HG03354 (cell line): ENCODE data around the gene ZNF670.
A peak's percentile ranks its signal among the peaks of the same experiment; 100 is the strongest.

Experiments
- ATAC-seq: cut with Tn5 transposase; IDR thresholded peaks from one replicate; pipeline ENCODE4 v1.9.1; 2021; ENCODE audit warnings: mild to moderate bottlenecking; ENCODE audit not compliant: unreplicated experiment, poor library complexity, severe bottlenecking

ZNF670 gene

DNA sequence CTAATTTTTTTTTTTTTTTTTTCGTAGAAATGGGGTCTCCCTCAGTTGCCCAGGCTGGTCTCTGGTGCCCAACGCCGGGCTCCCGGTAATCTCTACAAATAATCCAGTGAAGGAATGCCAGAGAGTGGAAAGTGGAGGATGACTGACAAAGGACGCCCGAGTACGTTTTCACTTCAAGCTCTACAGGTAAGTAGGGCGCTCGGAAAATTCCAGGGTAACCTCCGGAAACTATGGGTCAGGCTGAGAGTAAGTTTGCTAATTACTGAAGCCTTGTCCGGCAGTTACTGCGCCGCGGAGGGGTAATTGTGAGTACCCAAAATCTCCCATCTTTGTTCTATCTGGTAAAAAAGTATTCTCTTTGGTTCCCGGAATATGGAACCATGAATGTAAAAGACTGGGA lies 27.4 kb upstream of the ZNF670 start:
- no peak for ATAC-seq

DNA sequence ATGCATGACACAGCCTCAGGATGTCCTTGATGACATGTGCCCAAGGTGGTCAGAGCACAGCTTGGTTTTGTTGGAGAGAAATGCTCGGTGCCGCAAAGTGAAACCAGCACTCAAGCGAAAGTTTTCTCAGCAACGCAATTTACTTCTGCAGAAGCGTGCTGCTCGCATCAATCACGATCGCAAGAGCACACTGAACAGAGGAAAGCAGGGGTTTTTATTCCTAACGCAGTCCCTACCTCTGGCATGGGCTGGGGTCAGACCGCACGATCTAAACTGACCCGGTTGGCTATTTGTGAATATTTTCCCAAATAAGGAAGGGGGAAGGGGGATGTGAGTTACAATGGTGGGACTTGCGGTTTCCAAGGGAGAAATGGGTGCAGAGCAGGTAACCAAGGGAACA lies 26.4 kb upstream of the ZNF670 start:
- ATAC-seq, result no peak

DNA sequence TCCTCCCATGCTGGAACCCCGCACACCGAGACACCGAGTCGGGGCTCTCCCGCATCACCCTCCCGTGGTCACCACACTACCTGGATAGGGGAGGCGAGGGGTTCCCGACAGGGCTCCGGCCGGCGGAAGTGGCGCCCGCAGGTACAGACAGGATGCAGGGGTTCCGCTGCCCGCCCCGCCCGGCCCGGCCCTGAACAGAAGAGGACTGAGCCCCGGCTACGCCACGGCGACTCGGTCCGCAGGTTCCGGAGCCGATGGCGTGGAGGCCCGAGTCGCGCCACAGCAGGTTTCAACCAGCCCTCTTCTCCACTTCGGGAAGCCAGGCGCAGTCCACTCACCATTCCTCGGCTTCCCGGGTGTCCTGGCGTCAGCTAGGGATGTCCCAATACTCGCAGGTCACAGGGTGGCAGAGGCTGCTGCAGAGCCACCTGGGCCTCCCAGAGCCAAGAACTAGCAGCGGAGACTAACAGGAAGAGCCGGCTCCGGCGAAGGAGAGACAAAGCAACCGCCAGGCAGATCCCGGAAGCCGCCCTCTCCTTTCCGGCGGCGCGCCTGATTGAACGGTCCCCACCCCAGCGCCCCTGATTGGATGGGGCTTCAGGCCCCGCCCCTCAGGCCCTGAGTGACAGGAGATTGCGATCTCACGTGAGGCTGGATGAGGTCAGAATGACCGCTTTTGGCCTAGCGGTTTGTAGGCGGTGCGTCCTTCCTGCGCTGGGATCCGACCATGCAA lies 25.4 kb upstream of the ZNF670 start, which contains the start of gene ZNF669:
Gene ZNF669, minus strand, starts transcription at position 498 of the 733 bp plus-strand sequence. Its CDS starts 157 bp downstream, at position 341.
- peak; percentile 99 for ATAC-seq

DNA sequence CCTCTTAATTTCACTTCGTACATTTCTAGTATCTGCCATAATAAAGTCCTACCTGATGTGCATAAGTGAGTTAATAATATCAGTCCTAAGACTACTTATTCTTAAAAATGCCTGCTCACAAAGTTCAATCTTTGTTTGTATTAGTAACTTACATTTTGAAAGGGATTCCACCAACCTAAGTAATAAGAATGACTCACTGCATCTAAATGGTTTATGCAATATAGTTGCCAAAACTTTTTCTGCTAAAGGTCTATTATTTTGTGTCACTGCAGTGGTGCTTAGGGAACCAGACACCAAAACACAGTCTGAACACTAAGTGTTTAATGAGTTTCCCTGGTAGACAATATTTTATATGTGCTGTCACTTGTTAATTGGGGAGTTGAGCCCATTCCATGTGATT lies 23.8 kb upstream of the ZNF670 start:
- no peak for ATAC-seq

DNA sequence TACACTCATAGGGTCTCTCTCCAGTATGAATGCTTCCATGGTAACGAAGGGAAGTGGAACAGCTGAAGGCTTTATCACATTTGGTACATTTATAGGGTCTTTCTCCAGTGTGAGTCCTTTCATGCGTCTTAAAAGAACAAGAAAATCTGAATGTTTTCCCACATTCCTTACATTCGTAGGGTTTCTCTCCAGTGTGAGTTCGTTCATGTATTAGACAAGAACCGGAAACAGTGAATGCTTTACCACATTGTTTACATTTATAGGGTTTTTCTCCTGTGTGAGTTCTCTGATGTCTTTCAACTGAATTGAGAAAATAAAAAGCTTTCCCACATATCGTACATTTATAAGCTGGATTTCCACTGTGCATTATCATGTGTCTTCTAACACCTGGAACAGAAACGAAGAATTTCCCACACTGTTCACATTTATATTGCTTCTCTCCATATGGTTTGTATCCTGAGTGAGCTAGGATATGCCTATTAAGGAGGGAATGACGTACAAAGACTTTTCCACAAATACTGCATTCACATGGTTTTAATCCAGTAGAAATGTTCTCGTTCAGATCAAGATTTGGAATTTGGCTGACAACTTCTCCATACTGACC lies 22.2 kb upstream of the ZNF670 start:
- no peak for ATAC-seq

DNA sequence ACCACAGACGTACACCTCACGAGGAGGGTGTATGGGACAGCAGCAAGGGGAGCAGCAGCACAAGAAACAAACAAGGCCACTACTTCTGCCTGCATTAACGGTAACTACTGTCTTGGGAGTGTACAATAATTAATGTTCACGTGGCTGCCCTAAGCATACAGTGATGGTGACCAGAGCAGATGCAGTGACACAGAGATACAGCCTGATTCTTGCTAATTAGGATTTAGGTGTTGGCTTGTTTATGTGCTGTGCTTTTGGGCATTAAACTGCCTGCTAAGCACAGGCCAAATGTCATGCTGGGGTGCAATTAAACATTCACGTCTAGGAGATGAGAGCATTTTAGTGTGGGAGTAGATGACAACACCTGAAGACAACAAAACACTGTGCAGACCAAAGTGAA lies 18.3 kb upstream of the ZNF670 start:
- ATAC-seq, result no peak

DNA sequence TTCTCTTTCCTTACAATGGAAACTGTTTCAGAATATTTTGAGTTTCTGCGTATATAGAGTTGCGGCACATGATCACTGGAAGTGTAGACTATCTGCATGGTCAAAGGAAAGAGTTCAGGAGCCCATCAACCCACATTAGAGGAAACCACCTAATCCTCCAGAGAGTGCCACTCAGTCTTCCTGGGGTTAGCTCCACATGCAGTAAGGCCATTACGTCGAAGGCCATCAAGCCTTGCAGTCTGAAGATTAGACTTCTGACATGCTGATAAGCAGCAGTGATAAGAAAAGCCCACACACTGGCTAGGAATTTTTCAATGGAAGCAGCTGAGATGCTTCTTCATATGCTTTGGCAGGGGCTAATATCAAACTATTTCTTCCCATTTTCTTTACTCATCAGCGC lies 17.9 kb upstream of the ZNF670 start:
- ATAC-seq, result no peak

DNA sequence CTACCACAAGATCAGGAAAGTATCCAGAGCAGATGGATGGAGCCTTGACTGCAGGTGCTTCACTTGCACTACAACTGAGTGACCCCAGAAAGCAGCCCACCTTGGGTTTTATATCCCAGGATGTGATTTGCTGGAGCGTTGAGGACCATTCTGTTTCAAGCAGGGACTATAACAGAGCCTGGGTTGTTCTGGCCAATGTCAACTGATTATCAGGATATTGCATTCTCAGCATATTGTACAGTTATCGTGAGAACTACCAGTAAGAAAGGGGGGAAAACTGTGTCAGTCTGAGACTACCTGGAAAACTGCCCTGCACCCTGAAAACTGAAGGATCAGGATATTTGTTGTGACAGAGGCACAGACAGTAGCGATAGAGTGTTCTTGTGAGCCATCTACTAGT lies 17.5 kb upstream of the ZNF670 start:
- no peak for ATAC-seq

DNA sequence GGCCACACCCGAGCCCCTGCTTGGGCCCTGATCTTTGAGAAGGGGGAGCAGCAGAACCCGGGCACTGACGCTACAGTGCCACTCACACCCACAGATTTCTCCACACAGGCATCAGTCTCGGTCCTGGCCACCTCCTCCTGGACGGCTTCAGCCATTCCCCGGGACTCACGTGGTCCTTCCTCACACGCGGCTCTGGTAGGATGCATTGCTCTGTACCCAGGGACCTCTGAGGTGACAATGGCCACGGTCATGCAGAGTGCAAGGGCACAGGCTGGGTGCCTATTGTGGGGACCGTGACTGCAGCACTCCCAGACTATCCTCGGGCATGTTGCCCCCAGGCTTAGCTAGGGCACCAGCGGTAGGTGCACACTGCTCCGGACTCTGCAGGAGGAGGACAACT lies 11.8 kb upstream of the ZNF670 start:
- ATAC-seq, result no peak

DNA sequence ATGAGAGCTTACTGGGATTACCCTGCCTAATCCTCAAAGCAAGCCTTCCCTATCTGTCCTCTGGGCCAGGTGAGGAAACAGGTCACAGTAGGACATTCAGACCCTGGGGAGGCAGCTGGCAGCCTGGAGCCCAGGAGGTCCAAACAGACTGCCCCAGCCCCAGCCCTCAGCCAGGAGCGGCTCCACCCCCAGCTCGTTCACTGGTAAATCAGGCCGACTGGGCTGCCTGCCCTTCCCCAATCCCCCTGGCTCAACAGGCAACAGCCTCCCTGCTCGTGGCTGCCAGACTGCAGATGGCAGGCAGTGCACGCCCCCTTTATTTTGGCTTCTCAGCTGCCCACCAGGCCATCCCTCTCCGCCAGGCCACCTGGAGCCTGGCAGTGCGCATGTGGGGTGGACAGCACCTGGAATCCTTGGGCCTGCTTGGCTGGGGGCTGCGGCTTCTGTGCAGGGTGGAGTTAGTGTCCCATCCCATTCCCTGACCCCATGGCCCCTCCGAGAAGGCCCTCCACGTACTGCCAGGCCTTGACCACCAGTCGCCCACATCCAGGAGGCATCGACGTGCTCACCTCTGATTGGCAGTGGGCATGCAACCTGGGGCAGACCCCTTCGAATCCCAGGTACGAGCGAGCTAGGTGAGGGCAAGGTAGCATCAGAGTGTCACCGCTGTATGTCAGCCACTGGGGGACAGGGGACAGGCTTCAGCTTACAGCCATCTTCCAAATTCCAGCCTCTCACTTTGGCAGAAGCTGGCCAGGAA lies 11.2 kb upstream of the ZNF670 start:
- ATAC-seq, result no peak

DNA sequence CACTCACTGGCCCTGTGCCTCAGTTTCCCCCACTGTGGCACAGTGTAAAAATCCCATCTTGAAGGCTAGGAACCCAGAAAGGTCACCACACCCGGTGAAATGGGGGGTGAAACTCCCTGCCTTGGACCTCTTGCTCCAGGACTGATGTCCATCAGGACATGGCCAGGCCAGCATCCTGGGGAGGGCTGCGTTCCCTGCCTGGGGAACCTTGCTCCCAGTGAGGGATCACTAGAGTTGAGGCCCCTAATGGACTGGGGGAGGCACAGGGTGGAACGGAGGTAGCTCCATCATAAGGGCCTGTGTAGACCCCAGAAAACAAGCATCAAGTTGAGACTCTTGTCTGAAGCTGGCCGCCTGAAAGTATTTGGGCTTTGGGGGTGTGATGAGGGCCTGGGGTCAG lies 10.4 kb upstream of the ZNF670 start:
- ATAC-seq, result no peak

DNA sequence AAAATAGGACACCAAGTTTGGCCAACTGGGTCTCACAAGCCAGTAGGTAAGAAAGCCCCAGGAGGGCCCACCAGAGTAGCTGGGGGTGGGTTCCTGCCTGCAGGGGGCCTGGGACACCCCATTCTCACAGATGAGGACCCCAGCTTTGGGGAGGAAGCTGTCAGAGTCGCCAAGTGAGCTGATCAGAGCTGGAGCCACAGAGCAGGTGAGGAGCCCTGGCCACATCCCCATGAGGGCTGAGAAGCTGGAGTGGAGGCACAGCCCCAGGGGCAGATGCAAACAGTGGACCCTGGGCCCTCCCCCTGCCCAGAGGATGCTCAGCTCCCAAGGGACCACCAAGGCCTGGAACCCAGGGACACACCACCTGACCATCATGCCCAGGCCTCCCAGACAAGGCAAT lies 8.6 kb upstream of the ZNF670 start:
- no peak for ATAC-seq

DNA sequence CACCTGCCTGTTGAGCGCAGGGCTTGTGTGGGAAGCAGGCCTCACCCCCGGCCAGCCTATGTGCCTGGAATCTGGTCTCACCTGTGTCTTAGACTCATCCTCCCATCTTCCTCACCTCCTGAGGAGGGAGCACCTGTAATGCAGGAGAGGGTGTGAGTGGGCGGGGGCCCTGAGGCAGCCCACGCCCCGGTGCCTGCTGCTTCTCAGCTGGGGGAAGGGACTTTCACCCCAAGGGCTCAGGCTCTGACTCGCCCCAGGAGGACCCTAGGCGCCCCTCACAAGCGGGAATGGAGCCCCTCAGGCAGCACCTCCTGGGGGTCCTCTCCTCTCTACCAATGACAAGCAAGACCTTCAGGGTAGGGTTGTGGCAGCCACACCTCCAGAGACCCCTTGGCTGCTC lies 6.7 kb upstream of the ZNF670 start:
- ATAC-seq, result no peak

DNA sequence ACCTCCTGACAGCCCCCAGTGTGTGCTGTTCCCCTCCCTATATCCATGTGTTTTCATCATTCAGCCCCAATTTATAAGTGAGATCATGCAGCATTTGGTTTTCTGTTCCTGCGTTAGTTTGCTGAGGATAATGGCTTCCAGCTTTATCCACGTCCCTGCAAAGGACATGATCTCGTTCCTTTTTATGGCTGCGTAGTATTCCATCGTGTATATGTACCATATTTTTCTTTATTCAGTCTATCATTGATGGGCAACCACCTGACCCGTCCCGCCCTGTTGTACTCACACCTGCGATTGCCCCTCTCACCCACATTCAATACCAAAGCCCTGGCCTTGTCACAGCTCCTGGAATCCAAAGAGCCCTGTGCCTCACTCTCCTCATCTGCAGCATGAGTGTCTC lies 6.2 kb upstream of the ZNF670 start:
- ATAC-seq, result no peak

DNA sequence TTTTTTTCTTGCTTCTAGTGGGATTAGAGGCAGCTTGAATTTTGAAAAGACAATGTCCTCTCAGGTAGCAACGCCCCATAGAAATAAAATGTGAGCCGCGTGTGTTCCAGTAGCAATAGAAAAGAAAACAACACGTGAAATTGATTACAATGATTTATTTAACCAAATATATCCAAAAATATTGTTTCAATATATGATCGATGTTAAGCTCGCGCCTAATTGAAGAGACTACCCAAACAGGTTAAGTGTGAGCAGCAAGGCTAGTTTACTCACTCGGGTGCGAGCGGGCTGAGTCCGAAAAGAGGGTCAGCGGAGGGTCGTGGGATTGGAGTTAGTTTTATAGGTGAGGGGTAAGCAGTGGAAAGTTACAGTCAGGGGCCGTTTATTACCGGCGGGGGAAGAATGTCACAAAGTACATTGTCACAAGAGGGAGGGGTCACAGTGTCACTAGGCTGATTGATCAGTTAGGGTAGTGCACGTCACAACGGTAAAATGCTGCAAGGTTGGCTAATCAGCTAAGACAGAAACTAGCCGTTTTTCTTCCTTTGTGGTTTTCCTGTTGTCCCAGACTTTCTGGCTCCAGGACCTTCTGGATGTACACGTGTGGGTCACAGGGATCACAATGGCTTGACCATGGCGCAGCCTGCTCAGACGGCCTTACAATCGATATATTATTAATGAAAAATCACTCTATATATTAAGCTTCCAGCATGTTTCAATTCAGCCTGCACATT lies 697 bp upstream of the ZNF670 start:
- no peak for ATAC-seq

DNA sequence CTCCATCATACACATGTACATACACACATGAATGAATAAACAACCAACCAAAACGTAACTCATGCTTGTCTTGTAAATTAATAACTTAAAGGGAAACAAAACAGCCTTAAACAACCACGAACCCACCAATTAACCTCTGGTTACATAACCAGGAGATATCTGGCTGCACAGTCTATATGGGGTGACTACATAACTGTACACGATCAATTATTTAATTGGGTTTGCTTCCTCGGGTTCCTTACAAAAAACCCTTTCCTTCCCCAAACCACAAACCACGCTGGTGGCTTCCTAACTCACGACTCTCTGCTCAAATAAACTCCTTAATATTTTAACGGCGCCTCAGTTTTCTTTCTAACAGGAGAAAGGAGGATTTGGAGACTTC lies 744 bp downstream of the ZNF670 start:
- ATAC-seq, result peak; percentile 42

DNA sequence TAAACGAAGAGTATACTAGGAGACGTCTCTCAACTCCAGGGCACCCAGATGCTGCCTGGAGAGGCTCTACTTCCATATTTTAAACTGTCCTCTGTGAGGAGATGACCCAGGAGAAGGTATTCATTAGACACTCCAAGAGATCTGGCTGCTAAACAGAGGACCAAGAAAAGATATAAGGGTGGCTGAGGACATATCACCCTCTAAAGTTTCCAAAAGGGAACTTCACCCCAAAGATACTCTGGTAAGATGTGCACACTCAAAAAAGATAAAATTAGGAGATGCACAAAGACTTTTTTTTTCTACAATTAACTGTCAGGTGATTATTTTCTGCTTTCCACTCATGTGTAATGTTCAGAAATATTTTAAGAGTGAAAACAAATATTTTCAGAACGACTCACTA lies 1.4 kb downstream of the ZNF670 start:
- ATAC-seq, result no peak

DNA sequence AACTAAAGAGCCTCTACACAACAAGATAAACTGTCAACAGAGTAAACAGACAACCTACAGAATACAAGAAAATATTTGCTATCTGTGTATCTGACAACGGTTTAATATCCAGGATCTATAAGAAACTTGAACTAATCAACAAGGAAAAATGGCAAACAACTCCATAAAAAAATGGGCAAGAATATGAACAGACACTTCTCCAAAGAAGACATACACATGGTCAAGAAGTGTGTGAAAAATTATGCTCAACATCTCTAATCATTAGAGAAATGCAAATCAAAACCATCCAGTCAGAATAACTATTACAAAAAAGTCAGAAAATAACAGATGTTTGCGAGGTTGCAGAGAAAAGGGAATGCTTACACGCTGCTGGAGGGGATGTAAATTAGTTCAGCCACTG lies 8.0 kb downstream of the ZNF670 start:
- no peak for ATAC-seq

DNA sequence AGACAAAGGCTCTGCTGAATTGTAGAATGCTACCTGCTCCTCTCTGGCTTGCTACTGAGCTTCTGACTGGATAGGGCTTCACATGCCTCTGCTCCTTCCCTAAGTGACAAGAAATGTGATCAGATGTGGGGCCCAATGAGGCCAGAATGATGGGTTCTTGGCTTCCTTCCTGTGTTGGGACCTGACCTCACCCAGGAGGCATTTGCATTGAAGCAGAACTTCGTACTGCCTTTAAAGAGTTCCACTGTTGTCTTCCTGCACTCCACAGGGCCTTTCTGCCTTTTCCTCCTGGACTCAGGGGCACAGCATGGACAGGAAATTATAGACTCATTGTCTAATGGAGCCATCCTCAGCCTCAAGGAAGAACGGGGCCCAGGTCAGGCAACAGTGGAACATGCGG lies 14.3 kb downstream of the ZNF670 start:
- no peak for ATAC-seq

DNA sequence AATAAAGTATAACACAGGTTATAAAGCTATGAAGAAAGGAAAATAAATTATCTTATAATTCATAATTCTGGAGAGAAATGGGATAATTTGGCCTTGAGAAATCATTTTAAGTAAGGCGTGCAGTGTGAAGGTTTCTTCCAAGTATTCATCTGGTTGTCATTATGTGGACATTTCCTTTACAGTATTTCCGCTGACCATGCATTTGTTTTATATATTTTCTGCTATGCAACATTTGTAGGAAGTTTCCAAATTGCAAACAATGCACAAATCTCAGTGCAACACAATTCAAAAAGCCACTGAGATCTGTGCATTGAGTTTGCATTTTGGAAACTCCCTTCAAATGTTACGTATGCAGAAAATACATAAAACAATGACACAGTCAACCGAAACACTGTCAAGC lies 17.8 kb downstream of the ZNF670 start:
- no peak for ATAC-seq
